OCI-LY7 (cell line): ENCODE measurements around the gene USP16.

Source experiments
- EZH2phosphoT487 ChIP-seq: fragments of 200-600 bp; sonication (generic); IDR thresholded peaks from 2 replicates; pipeline ENCODE4 v1.6.1; 2018; ENCODE audit warnings: low read depth, borderline replicate concordance, mild to moderate bottlenecking, mixed run types, antibody characterized with exemption, low read length, moderate library complexity, mixed read lengths
- TF ChIP-seq, protein P1 (sequence below): fragments of 200-600 bp; sonication (generic); conservative IDR thresholded peaks from 2 replicates; pipeline ENCODE4 v1.5.1; 2014; ENCODE audit warnings: mild to moderate bottlenecking, antibody characterized with exemption, low read length, moderate library complexity, mixed read lengths

DNA sequence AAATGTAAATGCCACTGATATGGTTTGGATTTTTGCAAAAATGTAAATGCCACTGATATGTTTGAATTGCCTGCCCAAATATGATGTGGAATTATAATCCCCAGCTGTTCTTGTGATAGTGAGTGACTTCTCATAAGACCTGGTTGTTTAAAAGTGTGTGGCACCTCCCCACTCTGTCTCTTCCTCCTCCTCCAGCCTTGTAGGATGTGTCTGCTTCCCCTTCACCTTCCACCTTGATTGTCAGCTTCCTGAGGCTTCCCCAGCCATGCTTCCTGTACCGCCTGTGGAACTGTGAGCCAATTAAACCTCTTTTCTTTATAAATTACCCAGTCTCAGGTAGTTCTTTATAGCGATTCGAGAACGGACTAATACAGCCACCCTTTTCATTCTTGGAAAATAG, 50.3 kb downstream of the USP16 start:
- no peak for TF ChIP-seq EZH2phosphoT487
- TF ChIP-seq, protein P1, sequence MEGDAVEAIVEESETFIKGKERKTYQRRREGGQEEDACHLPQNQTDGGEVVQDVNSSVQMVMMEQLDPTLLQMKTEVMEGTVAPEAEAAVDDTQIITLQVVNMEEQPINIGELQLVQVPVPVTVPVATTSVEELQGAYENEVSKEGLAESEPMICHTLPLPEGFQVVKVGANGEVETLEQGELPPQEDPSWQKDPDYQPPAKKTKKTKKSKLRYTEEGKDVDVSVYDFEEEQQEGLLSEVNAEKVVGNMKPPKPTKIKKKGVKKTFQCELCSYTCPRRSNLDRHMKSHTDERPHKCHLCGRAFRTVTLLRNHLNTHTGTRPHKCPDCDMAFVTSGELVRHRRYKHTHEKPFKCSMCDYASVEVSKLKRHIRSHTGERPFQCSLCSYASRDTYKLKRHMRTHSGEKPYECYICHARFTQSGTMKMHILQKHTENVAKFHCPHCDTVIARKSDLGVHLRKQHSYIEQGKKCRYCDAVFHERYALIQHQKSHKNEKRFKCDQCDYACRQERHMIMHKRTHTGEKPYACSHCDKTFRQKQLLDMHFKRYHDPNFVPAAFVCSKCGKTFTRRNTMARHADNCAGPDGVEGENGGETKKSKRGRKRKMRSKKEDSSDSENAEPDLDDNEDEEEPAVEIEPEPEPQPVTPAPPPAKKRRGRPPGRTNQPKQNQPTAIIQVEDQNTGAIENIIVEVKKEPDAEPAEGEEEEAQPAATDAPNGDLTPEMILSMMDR = no peak
